Esophagus (tissue), 2 donors: Measurements from ENCODE around the gene IQSEC1. TPM values are rescaled to one million over a fixed set of nuclear protein-coding genes. Genes with fewer than 3 reads are reported as not detected.
A peak's percentile ranks its signal among the peaks of the same experiment; 100 is the strongest.
"Not testable (repeated sequence)": the region's sequence is repeated elsewhere in the genome, so short reads cannot be mapped to it uniquely, and the experiment has no call there.

Experiments
- H3K27ac ChIP-seq, 2 donors: one replicate each; pipeline ENCODE4 v1.5.1; 2013; ENCODE audit warnings: low read depth in 2 of 2, mild to moderate bottlenecking in 2 of 2, inconsistent platforms in 1 of 2, low read length in 1 of 2, moderate library complexity in 1 of 2
- H3K27me3 ChIP-seq, 2 donors: one replicate each; pipeline ENCODE4 v1.6.1; 2013; ENCODE audit warnings: low read length in 2 of 2, control low read depth in 1 of 2, mild to moderate bottlenecking in 1 of 2; ENCODE audit not compliant: insufficient read depth in 2 of 2, control insufficient read depth in 1 of 2
- H3K36me3 ChIP-seq, 2 donors: one replicate each; pipeline ENCODE4 v1.6.1; 2013; ENCODE audit warnings: low read length in 1 of 2; ENCODE audit not compliant: control insufficient read depth in 2 of 2, insufficient read depth in 2 of 2
- H3K4me1 ChIP-seq, 2 donors: one replicate each; pipeline ENCODE4 v1.6.1; 2013; ENCODE audit warnings: low read length in 1 of 2; ENCODE audit not compliant: control insufficient read depth in 2 of 2, insufficient read depth in 2 of 2
- H3K4me3 ChIP-seq, 2 donors: one replicate each; pipeline ENCODE4 v1.5.1; 2013; ENCODE audit warnings: low read length in 2 of 2, mild to moderate bottlenecking in 2 of 2, low read depth in 1 of 2, moderate library complexity in 1 of 2
- H3K9me3 ChIP-seq, 2 donors: one replicate each; pipeline ENCODE4 v1.6.1; 2013; ENCODE audit warnings: mild to moderate bottlenecking in 2 of 2, low read depth in 1 of 2, low read length in 1 of 2, moderate library complexity in 1 of 2; ENCODE audit not compliant: control insufficient read depth in 2 of 2, insufficient read depth in 1 of 2
- WGBS, 2 donors: extraction: QIAGEN DNeasy Blood & Tissue Kit; methylation state at CpG; one replicate each; pipeline ENCODE4 v1.1.7; 2013; 5-methylcytosine and 5-hydroxymethylcytosine counted together
- polyA plus RNA-seq, 2 donors: library from polyadenylated mRNA; stranded (reverse); fragments of 200-250 nt; gene quantifications; one replicate each; pipeline ENCODE4 v1.2.3, GENCODE V29; 2013
- donor health status: healthy with polysubstance abuse.
- donor health status: Bipolar disorder and iron deficiency.

Gene IQSEC1
- polyA plus RNA-seq, 2 donors, result 4.1 to 5.2 TPM

DNA sequence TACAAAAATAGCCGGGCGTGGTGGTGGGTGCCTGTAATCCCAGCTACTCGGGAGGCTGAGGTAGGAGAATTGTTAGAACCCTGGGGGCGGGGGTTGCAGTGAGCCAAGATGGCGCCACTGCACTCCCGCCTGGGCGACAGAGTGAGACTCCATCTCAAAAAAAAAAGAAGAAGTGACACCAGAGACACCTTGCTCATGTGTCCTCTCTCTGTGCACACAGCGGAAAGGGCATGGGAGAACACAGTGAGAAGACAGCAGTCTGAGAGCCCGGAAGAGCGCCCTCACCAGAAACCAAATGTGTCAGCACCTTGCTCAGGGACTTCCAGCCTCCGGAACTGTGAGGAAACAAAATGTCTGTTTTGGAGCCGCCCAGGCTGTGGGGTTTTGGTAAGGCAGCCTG is 191.4 kb downstream of the IQSEC1 start:
- WGBS, 2 donors, result 93 to 95% methylated on average over 12 of the region's 12 CpGs
- not testable (repeated sequence) for H3K27me3 ChIP-seq, H3K27ac ChIP-seq, H3K9me3 ChIP-seq, H3K4me3 ChIP-seq, H3K36me3 ChIP-seq, H3K4me1 ChIP-seq

DNA sequence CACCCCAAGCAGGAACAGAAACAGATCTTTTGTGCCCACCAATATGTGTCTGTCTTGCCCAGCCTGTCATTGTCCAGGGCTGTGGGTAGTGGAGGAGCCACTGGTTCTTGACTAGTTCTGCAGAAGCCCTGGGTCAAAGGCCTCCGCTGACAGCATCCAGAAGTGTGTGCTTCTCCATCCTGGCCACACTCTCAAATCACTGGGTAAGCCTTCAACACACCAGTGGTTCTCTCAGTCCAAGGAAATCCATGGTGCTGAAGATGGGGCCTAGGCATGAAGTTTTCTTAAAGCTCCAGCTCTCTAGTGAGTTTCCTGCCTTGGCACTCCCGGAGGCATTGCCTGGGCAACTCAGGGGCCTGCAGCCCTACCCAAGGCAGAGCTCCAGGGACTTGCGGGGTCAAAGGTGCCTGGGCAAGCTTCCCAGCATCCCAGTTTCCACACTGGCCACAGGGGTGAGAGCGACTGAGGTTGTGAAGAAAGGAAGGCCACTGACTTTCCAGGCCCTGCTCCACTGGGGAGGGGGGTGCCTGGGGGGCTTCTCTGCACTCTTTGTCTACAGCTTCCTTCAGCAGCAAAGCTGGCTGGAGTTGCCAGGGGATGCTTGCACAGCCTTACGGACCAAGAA is 193.9 kb downstream of the IQSEC1 start:
- whole genome bisulfite sequencing, 2 donors, result 85 to 90% methylated on average over 5 of the region's 5 CpGs

DNA sequence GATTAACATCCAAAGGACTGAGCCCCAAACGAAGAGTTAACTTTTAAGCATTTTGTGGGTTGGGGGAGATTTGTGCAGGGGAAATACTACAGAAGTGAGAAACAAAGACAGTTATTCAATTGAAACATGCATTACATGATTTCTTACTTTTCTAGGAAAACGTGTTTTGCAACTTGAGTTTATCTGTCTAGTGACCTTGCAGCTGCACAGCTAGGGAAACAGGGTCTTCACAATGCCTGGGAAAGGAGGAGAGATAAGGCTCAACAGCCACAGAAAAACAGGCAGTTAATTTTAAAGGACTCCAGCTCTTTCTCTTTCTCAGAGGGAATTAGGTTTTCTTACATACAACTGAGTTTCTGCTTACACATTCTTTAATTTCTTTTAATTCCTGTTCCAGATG is 194.5 kb downstream of the IQSEC1 start:
- H3K27ac ChIP-seq, H3K4me1 ChIP-seq, H3K36me3 ChIP-seq, H3K4me3 ChIP-seq, H3K27me3 ChIP-seq, H3K9me3 ChIP-seq: not testable (repeated sequence)
- 58 to 67% methylated on average over 2 of the region's 2 CpGs for WGBS, 2 donors

More for the DNA sequence above, 193.9 kb downstream of the IQSEC1 start:
- Histone ChIP-seq H3K27ac (no peak overlapping the region), H3K4me3 (no peak overlapping the region), H3K9me3 (no peaks in the 10 kb centered on the region), H3K36me3 (no peaks in the 10 kb centered on the region), H3K27me3 (no peaks in the 10 kb centered on the region), H3K4me1 (peaks cover 0 to 4% of the 10 kb centered on the region in 2 donors)

DNA sequence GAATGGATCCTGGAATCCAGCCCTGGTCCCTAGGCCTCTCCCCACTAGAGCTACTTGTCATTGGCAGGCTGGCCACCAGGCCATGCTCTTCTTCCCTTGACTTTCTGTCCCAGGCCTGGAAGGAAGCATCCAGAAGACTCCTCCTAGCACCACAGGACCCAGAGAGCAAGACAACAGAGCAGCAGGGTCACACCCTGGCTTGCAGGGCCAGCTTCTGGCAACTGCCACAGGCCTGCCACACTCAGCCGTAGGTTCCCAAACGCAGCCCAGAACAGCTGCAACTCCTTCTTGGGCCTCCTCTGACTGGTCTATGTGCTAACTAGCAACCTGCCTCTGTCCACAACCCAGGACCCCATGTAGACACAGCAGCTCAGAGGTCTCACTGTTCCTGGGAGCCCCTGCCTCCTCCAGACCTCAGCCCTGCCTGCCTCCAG is 195.1 kb downstream of the IQSEC1 start:
- 65 to 86% methylated on average over 2 of the region's 2 CpGs for WGBS, 2 donors
- no peak overlapping the region for H3K27ac ChIP-seq
- no peak overlapping the region for H3K4me3 ChIP-seq
- peaks cover 0 to 4% of the 10 kb centered on the region in 2 donors for H3K4me1 ChIP-seq
- H3K27me3 ChIP-seq, result no peaks in the 10 kb centered on the region
- H3K9me3 ChIP-seq, result no peaks in the 10 kb centered on the region
- H3K36me3 ChIP-seq, result no peaks in the 10 kb centered on the region

DNA sequence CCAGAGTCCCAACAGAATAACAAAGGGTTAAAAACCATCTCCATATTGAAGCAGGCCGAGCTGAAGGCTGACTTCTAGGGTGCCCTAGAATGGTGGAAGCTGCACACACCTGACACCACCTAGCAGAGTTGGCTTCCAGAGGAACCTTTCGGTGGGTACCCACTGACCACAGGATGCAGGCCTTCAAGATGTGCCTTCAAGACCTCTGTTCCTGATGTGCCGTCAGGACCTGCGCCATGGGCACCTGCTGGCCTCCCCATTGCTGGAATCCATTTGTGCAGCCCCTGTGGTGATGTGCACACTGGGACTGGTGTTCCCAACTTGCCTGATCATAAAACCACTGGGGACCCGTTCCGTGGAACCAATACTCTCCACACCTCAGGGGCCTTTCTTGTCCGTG is 196.2 kb downstream of the IQSEC1 start:
- Histone ChIP-seq H3K9me3 (no peaks in the 10 kb centered on the region), H3K27ac (no peak overlapping the region), H3K36me3 (no peaks in the 10 kb centered on the region), H3K4me3 (no peak overlapping the region), H3K4me1 (peaks cover 0 to 4% of the 10 kb centered on the region in 2 donors), H3K27me3 (no peaks in the 10 kb centered on the region)
- 93% methylated on average over 7 of the region's 7 CpGs for WGBS, 2 donors

DNA sequence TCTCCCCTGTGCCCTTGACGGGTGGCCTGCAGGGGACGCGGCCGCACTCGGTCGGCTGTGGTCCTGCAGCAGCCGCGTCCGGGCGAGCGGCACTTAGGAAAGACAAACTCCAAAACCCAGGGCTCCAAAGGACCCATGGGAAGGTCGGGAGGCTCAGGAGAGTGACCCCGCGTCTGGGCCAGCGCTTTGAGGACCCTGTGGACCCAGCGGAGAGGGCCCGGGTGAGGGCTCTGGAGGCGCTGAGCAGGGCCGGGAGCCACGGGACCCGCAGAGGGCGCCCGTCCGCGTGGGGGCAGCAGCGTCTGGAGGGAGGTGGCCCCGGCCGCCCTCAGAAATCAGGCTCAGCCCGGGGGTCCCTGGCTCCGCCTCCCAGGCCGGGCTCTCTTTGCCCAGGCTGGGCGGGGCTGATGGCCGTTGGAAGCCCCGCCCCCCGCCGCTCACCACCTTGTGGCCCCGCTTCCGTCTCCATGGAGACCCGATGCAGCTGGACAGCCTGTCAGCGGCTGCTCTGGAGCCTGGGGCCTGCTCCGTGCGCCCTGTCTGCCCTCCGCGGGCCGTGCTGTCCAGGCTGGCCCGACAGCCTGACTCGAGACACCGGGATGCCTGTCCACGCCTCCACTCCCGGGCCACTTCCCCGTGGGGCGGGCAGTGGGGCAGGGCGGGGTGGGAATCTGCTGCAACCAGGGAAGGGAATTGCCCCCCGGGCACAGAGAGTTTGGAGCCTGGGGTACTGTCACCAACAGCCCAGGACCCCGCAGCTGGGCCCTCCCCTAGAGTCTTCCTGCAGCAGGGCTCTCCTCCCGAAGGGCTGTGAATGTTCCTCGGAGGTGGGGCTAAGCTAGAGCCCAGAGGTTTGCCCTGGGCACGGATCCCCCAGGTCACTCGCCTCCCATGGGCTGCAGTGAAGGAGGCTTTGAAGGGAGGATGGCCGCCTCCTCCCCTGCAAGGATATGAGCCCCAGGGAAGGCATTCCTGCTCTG is 197.1 kb downstream of the IQSEC1 start:
- H3K9me3 ChIP-seq, result no peaks in the 10 kb centered on the region
- 27 to 28% methylated on average over 46 to 60 of the region's 60 CpGs for WGBS, 2 donors
- peak overlapping the region in 1 of 2 donors; percentile 19 for H3K4me3 ChIP-seq
- no peaks in the 10 kb centered on the region for H3K36me3 ChIP-seq
- H3K27ac ChIP-seq, result no peak overlapping the region
- H3K4me1 ChIP-seq, result peaks cover 0 to 4% of the 10 kb centered on the region in 2 donors
- H3K27me3 ChIP-seq, result no peaks in the 10 kb centered on the region

DNA sequence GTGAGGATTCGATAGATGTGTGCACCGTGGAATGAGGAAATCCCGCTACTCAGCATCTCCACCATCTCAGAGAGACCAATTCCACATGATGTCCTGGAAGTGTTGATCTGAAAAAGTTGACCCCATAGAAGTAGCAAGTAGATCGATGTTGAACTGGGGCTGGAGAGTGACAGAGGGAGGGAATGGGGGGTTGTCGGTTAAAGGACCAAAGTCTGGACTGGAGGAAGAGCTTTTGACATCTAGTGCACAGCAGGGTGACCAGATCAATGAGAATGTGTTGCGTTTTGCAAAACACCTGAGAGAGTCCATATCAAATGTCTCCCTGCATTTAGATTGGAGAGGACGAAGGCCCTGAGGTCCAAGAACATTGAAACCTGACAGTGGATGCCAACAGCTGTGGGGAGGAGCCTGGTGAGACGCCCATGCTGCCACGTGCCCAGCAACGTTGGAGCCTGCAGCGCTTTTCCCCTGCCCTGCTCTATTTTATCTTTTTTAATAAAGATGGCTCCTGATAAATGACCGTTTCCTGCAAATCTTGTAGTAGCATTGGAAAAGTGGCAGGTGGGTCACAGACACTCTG is 201.7 kb downstream of the IQSEC1 start:
- H3K27ac ChIP-seq, result no peak overlapping the region
- H3K4me3 ChIP-seq, result no peak overlapping the region
- no peaks in the 10 kb centered on the region for H3K27me3 ChIP-seq
- H3K36me3 ChIP-seq, result no peaks in the 10 kb centered on the region
- peaks cover 0 to 4% of the 10 kb centered on the region in 2 donors for H3K4me1 ChIP-seq
- WGBS, 2 donors, result 70 to 74% methylated on average over 12 of the region's 12 CpGs
- no peaks in the 10 kb centered on the region for H3K9me3 ChIP-seq

DNA sequence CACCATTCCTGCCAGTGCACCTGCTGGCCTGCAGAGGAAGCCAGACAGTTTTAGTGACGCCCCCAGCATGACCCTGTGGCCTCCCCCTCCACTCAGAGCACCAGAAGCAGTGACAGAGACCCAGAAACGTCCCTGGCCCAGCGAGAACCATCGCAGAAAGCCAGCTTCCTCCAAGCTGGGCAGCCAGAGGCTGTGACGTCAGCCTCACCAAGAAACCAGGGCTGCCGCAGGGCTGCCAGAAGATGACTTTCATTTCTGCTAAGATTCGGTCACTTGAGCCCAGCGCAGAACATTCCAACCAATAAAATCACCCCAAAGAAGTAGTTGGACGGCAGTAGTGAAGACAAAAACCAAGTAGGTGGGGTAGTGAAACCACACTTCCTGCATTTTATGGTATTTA is 202.3 kb downstream of the IQSEC1 start:
- Histone ChIP-seq H3K4me1 (no peaks in the 10 kb centered on the region), H3K9me3 (no peaks in the 10 kb centered on the region), H3K27me3 (no peaks in the 10 kb centered on the region), H3K4me3 (no peak overlapping the region), H3K27ac (no peak overlapping the region), H3K36me3 (no peaks in the 10 kb centered on the region)
- WGBS, 2 donors, result 60 to 63% methylated on average over 9 of the region's 9 CpGs

DNA sequence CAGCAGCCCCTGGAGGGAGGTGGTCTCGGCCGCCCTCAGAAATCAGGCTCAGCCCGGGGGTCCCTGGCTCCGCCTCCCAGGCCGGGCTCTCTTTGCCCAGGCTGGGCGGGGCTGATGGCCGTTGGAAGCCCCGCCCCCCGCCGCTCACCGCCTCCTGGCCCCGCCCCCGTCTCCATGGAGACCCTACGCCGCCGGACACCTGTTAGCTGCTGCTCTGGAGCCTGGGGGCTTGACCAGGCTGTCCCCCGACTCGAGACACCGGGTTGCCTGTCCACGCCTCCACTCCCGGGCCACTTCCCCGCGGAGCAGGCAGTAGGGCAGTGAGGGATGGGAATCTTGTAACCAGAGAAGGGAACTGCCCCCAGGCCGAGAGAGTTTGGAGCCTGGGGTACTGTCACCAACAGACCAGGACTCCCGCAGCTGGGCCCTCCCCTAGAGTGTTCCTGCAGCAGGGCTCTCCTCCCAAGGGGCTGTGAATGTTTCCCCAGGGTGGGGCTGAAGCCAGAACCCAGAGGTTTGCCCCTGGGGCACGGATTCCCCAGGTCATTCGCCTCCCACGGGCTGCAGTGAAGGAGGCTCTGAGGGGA is 204.1 kb downstream of the IQSEC1 start:
- Histone ChIP-seq H3K4me1 (no peaks in the 10 kb centered on the region), H3K36me3 (no peaks in the 10 kb centered on the region), H3K4me3 (no peak overlapping the region), H3K27me3 (no peaks in the 10 kb centered on the region), H3K27ac (no peak overlapping the region), H3K9me3 (peaks cover under 1 to 8% of the 10 kb centered on the region in 2 donors)
- 14 to 17% methylated on average over 18 to 28 of the region's 28 CpGs for WGBS, 2 donors
